Frontal cortex (tissue), 4 donors: ENCODE results near the gene POLR1A. TPM values are rescaled to one million over a fixed set of nuclear protein-coding genes. Genes with fewer than 3 reads are reported as not detected.

Source experiments
- DNase-seq, 2 donors: peaks; one replicate each; pipeline ENCODE4 v3.0.0; 2012; ENCODE audit warnings: low spot score in 2 of 2
- FAIRE-seq: peaks from 2 replicates; lab custom pipeline; 2012; peaks lifted over from hg19 to GRCh38; lab: Jason Lieb, UNC
- small RNA-seq: library from RNA; depleted of rRNA; stranded (forward); fragments of <200 nt; gene quantifications from one replicate; pipeline ENCODE3, GENCODE V24; 2014
- total RNA-seq: library from RNA; depleted of rRNA; stranded (reverse); fragments of >200 nt; gene quantifications from one replicate; pipeline ENCODE4 v1.2.3, GENCODE V29; 2014
- donor health status: control.
- donor health status: control.
- donor health status: control.

Gene POLR1A
- total RNA-seq, 1 donor from 2014 or later, result 11.0 TPM

DNA sequence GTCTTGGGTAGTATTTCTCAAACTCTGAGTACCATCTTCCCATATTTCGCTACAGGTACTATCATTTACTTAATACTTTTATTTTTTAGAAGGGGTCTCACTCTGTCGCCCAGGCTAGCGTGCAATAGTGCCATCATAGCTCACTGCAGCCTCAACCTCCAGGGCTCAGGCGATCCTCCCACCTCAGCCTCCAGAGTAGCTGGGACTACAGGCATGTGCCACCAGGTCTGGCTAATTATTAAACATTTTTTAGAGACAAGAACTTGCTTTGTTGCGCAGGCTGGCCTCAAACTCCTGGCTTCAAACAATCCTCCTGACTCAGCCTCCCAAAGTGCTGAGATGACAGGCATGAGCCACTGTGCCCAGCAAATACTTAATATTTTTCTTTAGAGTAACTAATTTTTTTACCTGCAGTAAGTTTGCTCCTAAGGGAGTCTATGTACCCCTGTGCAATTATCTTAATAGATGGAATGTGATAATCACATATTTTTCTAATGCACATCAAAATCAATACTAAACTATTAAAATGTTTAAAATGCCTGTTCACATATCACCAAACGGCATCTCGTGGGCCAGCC, 116.3 kb downstream of the POLR1A start:
- DNase-seq (no peak), FAIRE-seq (no peak)

DNA sequence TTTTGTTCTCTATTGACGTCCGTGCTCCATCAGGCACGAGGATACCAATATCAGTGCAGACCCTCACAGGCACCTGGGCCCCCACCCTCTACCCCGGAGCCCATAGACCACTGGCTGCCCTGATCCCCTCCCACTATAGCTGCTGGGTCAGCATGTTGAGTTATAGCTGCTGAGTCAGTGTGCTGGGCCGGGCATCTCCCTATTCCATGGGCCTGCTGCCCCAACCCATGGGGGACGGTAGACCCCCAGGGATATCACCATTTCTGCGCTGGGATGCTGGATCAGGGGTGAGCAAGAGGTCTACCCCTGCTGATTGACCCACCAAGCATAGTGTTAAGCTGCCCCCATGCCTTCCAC, 116.8 kb downstream of the POLR1A start:
- FAIRE-seq (no peak), DNase-seq (no peak)

DNA sequence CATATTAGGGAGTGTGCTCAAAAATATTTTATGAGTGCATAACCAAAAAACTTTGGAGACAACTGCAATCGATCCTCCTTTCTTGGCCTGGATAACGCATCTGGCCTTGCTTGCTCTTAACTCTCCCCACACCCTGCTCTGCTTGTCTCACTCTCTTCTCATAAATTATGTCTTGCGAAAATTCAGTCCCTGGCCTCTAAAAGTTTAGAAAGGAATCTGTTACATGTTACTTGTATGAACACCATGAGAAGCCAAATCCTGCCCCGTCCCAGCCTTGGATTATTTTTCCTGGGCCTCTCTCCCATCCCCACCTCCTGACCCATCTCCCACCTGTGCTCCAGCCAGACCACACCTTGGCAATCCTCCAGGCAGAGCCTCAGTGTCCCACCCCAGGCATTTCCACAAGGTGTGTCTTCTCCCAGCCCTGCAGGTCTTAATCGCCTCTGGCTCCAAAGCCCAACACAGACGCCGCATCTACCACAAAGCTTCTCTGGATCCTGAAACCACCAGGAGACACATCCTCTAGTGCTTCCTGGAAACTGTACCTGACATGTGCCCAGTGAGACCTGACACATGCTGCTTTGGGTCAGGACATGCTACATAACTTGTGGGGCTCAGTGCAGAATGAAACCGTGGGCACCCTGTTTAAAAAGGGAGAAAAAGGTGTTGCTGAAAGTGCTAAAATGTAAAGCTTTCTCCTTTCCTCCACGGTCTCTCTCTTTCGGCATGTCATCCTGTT, 117.3 kb downstream of the POLR1A start:
- FAIRE-seq (no peak), DNase-seq (no peak)

DNA sequence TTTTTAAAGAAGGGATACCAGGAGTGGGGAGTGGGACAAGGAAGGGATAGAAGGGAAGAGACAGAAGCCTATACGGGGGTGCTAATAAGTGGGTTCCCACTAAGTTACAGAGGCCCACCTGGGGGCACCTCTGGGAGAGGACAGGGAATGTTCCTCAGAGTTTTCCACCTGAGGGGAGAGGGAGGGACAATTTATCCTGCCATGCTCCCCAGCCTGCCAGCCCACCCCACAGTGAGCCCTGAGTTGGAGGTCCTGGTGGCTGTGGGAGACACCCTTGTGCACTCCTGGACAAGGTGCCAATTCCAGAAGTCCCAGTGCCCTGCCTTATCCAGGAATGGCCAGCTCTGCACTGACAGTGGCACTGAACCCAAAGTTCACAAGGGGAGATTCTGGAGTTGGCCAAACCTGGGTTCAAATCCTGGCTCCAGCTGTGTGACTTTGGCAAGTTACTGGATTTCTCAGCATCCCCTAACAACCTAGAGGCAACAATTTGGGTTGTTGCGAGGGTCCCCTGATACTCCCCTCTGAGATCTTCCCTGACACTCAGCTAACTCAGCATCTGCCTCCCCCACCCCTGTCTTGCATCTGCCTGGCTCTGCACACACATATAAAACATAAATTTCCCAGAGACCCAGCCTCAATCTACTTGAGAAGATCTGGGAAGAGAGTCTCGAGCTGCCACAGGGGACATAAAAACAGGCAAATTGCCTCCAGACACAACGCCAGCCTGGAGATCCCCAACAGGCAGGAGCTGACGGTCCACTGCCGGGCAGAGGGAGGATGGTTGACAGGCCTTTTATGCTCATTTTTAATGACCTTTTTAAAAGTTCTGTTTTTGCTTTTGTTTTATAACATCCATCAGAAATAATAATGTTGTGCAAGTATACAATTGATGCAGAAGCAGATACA, 118.2 kb downstream of the POLR1A start:
- DNase-seq (no peak), FAIRE-seq (no peak)

DNA sequence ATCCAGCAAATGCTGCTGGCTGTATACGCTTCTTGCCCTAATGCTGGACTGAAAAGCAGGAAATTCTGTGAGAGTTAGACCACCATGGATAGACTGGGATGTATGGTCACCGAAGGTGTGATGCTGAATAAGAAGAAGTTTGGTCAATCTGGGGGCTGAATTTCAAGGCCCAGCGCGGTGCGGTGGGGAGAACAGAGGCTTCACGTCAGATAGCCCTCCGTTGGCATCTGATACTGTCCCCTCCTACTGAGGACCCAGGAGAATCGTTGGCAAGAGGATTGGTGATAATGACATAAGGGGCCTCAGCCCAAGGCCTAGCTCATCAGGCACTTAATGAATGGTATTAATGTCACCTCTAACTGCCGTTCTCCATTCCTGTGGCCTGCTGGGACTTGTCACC, 119.6 kb downstream of the POLR1A start:
- DNase-seq (no peak), FAIRE-seq (no peak)

DNA sequence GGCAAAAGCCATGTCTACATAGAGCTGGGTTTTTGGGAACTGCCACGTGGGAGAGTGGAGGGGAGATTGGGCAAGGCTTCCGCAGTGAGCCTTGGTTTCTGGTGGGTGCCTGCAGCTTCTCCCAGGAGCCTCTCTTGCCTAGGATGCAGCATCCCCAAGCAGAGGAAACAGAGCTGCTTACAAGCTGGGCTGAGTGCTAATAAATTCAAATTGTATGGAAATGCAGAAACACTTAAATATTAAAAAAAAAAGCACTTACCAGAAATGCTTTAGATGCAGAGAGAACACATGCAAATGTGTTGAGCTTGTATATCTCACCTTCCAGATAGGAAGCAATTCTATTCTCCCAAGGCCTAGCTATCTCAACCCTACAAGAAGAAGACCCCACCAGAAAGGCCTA, 120.9 kb downstream of the POLR1A start:
- no peak for DNase-seq
- FAIRE-seq, result no peak

DNA sequence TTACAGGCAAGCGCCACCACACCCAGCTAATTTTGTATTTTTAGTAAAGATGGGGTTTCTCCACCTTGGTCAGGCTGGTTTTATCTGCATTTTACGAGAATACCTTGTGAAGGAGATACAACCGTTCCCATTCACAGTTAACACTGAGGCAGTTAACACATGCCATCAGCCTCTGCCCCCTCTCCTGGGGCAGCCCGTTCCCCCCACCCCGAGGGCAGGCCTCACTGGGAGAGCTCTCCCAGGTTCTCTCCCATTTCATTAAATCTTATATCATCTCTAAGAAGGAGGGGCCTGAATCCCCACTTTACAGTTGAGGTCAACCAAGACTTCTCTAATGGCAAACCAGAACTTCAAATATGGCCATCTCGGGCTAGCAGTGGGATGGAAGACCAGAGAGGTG, 121.9 kb downstream of the POLR1A start:
- FAIRE-seq (no peak), DNase-seq (no peak)

DNA sequence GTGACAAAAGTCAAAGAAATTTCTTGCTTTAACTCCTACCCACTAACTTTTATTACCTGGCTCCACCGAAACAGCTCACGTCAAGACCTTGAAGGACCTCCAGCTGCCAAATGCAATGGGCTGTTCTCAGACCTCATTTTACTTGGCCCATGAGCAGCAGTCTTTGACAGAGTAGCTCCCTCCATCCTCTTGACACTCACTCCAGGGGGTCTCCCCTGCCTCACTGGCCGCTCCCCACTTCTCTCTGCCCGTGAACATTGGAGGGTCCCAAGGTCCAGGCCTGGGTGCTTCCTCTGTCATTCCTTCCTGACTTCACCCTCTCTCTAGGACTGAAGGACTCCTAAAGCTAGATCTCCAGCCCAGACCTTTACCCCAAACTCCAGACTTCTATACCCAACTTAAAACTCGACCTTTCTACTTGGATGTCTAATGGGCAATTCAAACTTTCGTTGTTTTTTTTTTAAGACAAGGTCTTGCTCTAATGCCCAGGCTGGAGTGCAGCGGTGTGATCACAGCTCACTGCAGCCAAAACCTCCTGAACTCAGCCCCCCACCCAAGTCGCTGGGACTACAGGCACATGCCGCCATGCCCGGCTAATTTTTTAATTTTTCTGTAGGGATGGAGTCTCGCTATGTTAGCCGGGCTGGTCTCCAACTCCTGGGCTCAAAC, 124.0 kb downstream of the POLR1A start:
- FAIRE-seq, result no peak
- no peak for DNase-seq

DNA sequence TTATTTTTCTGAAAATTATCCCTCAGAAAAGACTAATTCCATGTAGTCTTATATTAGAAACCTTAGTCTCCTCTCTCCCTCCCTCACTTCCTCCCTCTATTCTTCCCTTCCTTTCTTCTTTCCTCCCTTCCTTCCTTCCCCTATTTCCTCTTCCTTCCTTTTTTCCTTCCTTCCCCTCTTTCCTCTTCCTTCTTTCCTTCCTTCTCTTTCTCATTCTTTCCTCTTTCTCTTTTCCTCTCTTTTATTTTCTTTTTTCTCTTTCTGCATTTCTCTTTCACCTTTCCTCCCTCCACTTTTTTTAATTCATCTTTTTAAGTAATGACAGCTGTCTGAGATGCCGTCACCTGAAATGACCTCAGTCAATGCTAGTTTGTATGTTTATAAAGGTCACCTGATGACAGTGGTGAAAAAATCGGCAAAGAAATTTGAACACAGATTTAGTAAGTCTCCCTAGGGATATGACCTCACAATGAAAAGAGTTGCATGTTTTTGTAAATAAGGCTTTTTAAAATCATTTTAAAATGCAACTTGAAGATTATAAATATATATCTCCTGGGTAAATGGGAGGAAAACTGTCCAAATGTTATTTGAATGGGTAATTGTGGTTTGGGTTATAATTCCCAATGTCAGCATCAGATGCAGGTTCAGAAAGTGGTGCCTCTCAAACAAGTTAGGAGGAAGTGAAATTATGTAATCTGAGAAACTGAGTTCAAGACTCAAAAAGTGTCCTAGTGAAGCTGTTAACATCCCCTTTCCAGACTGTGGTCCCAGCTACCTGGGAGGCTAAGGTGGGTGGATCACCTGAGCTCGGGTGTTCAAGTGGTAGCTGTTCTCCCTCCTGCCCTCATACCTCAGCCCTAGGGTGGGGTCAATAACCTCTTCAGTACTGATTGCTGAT, 126.6 kb downstream of the POLR1A start:
- no peak for FAIRE-seq
- no peak for DNase-seq

DNA sequence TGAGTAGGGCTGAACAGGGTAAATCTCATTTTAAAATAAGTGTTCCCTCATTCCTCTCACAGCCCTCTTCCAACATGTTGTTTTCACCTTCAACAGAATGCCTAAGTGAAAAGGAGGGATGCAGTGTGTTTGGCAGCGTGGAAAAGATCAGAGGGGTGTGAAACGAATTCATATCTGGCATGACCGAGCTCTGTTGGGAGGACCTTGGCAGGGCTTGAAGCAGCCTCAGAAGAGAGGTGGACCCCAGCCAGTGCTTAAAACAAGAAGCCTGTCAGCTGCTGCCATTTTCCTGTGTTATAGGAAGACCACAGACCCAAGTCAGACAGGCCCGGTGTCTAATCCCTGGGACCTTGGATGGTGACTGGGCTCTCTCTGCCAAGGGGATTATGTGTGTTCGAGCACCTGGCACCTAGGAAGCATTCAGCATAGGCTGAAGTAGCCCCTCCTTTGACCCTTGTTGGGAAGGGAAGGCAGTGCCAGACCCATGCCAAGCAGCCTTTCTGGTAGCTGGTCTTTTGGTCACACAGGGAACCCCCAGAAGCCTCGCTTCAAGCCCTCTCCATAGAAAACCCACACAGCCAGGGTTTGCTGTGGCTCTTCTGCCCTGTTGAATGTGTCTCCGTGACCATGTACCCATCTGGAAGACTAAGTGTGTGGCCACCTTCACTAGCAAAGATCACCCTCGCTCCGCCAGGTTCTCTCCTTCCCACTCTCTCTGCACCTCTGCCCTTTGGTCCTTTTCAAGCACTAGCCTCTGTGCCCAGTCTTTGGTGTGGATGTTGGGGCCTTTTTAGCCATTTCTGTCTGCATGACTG, 129.4 kb downstream of the POLR1A start:
- DNase-seq, result no peak
- FAIRE-seq, result no peak

DNA sequence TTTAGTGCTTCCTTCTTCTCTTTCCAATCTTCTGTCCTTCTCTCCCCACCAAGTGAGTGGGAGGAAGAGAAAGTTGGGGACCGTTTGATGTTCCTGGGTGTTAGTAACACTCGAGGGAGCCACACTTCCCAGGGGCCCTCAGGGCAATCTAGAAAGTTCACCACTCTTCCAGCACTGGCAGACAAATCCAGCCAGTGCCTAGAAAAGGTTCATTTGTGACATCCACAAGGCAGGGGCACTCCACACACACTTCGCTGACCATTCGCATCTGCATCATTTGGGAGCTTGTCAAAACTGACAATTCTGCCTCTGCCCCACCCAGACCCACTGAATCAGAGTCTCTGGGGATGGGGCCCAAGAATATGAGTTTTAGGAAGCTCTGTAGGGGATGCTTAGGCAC, 130.1 kb downstream of the POLR1A start:
- no peak for DNase-seq
- FAIRE-seq, result no peak

DNA sequence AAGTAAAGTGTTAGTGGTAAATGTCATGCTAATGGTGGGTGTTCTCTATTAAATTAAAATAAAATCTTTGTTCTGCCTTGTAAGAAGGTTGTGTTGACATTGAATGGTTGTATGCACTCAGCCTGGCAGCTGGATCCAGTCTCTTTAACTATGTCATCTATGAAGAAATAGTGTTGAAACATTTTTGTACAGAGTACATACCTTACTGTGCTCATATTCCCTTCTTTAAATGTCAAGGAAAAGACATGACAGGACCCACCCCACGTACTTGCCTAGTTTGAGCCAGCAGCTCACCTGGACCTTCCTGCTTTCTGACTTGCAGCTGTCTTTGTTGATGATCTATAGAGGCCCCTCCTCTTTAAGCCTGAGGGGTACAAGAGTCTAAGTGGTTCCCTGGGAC, 131.3 kb downstream of the POLR1A start:
- no peak for DNase-seq
- no peak for FAIRE-seq

DNA sequence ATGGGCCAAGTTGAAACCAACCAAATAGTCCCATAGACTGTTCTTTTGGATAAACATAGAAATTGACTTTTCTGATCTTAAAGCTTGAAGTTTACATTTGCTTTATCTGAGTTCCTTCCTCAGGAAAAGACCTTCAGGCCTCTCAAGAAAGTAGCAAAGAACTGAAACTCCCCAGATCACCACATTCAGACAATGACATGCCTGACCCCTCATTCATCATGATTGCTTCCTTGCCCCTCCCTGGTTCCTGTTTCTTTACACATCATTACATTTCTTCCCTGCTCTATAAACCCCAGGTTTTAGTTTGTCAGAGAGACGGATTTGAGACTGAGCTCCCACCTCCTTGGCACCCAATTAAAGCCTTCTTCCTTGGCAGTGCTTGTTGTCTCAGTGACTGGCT, 133.3 kb downstream of the POLR1A start:
- FAIRE-seq, result no peak
- DNase-seq, result no peak

DNA sequence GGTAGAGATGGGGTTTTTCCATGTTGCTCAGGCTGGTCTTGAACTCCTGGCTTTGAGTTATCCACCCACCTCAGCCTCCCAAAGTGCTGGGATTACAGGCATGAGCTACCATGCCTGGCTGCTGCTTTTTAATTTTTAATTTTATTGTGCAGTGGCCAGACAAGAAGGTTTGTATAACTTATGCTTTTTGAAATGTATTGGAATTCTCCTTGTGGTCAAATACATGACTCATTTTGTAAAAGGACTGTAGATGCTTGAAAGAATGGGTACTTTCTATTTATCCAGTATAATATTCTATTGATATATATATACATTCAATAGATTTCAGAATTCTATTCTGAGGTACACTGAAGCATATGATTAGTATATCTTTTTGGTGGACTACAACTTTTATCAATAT, 134.3 kb downstream of the POLR1A start:
- no peak for FAIRE-seq

More for the DNA sequence above, 134.3 kb downstream of the POLR1A start:
- DNase-seq, result no peak

Small RNA genes lying within 50 kb of the gene (small RNA-seq; reads per million reads assigned to genes)
- gene SNORD94, result 2,931 reads per million, percentile 100 among the genes with 10 or more reads in this experiment

Other genes with a start within 250 kb of the POLR1A start
- 44.4 TPM for gene ST3GAL5, start 216.9 kb downstream of the POLR1A start, total RNA-seq
- 77.0 TPM for gene PTCD3, start 349 bp upstream of the POLR1A start, total RNA-seq
- gene IMMT, start 89.6 kb upstream of the POLR1A start, total RNA-seq, result 43.6 TPM
- gene MRPL35, start 93.6 kb upstream of the POLR1A start, total RNA-seq, result 57.1 TPM
- 147 TPM for gene REEP1, start 231.7 kb upstream of the POLR1A start, total RNA-seq